GM12873 (cell line): ENCODE measurements around the gene FLT4.

Experiments used
- TF ChIP-seq, protein P1 (sequence below): IDR thresholded peaks from 2 replicates; pipeline ENCODE4 v1.5.1; 2012; ENCODE audit warnings: low read depth, mild to moderate bottlenecking, moderate library complexity, low read length, control low read depth; ENCODE audit not compliant: insufficient read depth; ENCODE audit errors: missing control alignments

FLT4 gene

DNA sequence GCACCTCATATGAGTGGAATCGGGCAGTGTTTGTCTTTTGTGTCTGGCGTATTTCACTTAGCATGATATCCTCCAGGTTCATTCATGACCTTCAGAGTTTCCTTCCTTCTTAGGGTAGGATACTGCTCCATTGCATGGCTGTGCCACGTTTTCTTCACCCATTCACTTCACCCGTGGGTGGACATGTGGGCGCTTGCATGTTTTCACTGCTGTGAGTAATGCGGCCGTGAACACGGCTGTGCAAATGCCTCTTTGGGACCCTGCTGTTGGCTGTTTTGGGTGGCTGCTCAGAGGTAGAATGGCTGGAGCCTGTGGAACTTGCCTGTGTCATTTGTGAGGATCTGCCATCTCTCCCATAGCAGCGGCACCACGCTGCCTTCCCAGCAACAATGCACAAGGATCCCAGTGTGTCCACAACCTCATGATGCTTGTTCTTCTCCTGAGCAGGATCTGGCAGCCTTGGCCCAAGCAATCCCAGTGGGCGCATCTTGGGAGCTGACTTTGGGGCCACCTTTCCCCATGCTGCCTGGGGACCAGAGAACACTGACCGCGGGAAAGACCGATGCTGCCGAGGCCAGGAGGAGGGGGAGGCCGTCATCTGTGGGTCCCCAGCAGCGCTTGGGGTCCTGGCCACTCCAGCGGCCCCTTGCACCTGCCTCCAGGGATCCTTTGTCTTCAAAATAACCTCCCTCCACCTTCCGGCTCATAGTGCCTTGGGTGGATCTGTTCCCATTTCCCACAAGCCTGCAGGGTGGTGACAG is 55.8 kb downstream of the FLT4 start:
- TF ChIP-seq, protein P1, sequence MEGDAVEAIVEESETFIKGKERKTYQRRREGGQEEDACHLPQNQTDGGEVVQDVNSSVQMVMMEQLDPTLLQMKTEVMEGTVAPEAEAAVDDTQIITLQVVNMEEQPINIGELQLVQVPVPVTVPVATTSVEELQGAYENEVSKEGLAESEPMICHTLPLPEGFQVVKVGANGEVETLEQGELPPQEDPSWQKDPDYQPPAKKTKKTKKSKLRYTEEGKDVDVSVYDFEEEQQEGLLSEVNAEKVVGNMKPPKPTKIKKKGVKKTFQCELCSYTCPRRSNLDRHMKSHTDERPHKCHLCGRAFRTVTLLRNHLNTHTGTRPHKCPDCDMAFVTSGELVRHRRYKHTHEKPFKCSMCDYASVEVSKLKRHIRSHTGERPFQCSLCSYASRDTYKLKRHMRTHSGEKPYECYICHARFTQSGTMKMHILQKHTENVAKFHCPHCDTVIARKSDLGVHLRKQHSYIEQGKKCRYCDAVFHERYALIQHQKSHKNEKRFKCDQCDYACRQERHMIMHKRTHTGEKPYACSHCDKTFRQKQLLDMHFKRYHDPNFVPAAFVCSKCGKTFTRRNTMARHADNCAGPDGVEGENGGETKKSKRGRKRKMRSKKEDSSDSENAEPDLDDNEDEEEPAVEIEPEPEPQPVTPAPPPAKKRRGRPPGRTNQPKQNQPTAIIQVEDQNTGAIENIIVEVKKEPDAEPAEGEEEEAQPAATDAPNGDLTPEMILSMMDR = no peak

DNA sequence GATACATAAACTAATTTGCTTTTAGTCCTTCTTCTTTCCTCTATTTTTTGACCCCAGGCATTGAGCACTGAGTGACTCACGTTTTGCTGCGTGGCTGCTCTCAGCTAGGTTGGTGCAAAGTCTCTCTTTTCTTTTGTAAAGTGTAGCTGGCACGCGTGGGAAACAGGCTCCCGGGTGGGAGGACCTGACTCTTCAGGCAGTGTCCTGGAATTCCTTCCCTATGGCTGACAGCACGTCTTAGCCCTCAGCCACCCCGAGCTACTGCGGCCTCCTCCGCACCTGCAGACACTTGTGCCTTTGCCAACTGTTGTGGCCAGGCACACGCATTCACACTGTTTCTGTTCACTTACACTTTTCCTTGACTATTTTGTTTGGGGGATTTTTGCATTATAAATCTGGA is 57.2 kb downstream of the FLT4 start:
- TF ChIP-seq, protein P1 = no peak

DNA sequence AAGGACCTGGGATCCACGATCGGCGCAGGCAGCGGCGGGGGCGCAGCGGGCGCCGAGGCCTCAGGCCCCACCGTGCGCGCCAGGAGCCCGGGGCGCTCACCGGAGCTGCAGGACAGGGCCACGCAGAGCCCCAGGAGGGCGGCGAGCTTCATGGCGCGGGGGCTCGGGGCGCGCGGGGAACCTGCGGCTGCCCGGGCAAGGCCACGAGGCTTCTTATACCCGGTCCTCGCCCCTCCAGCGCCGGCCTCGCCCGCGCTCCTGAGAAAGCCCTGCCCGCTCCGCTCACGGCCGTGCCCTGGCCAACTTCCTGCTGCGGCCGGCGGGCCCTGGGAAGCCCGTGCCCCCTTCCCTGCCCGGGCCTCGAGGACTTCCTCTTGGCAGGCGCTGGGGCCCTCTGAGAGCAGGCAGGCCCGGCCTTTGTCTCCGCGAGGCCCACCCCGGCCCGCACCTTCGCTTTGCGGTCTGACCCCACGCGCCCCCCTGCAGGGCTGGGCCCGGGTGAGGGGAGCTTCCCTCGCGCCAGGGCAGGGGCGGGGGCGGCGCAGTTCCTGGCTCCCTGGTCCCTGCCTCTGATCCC is 58.0 kb downstream of the FLT4 start, which contains the start of gene SCGB3A1:
Gene SCGB3A1, minus strand, starts transcription at position 189 of the 577 bp plus-strand sequence. Its CDS starts 37 bp downstream, at position 152.
- TF ChIP-seq, protein P1 = no peak

DNA sequence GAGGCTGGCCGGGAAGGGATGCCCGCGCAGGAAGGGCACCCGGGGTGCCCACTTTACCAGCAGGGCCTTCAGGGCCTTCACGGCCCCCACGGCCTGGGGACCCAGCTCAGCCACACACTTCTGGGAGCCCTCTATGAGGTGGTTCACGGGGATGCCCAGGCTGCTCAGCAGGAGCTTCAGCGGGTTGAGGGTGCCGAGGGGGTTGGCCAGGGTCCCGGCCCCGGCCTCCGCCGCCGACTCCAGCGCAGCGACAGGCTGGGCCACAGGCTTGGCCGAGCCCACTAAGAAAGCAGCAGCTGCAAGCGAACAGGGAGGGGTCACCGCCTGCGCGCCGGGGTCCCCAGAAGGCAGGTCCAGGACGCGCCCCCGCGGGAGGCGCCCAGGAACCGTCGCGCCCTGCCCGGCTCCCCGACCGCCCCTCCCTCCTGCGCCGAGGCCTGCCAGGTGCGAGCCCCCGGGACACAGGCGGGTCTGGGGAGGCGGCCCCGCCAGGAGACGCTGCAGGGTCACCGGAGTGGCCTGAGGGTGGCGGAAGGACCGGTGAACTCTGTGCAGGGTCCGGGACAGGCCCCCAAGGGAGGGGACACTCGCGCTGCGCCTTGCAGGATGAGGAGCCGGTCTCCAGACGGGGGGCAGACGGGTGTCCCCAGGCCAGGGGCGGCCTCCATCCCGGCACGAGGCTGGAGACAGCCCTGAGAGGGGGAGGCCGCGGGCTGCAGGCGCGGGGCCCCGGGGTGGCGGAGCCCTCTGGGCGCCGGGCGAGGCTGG is 58.7 kb downstream of the FLT4 start:
- TF ChIP-seq, protein P1 = no peak

DNA sequence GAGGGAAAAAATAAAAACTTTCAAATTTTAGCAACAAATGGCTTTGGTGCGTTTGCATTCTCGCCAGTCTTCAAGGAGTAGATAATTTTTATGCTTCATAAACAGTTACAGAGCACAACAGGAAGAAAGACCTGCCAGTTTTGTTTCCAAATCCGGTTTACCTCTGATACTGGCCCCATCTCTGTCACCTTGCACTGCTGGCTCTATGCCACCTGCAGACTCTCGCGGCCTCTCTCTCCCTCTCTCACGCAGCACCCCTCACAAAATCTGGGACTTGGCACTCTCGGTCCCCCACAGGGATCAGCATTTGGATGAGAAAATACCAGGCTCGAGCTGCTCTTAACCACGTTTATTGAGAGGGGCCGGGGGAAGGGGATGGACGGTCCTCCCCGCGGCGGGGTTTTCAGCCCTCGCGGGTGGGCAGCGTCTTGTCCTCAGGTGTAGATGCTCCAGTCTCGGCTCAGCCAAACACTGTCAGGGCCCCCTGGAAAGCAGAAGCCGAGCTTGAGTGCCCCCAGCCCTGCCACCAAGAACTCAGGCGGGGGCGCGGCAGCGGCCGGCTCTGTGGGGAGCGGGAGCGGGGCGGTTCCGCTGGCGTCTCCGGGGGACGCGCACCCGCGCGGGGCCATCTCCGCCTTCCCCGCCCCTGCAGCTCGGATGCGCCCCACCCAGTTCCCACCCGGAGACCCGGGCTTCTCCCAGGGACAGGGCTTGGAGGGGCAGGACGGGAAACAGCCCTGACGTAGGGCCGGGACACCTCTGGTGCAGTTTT is 59.4 kb downstream of the FLT4 start:
- TF ChIP-seq, protein P1 = no peak

DNA sequence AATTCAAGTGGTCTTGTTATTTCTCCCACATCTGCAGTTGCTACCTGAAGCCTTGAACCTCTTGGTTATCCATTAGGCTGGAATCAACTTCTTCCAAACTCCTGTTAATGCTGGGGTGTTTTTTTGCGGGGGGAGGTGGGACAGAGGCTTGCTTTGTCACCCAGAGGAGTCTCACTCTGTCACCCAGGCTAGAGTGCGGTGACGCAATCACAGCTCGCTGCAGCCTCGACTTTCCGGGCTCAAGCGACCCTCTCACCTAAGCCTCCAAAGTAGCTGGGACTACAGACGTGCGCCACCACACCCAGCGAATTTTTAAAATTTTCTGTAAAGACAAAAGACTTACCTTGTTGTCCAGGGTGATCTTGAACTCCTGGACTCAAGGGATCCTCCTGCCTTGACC is 62.5 kb downstream of the FLT4 start:
- TF ChIP-seq, protein P1 = no peak
